GM19025 (cell line): Measurements from ENCODE around the gene SIM2.

Experiments used
- ATAC-seq: cut with Tn5 transposase; IDR thresholded peaks from one replicate; pipeline ENCODE4 v1.9.1; 2021; ENCODE audit warnings: mild to moderate bottlenecking, low read depth, moderate library complexity; ENCODE audit not compliant: unreplicated experiment

SIM2 gene

DNA sequence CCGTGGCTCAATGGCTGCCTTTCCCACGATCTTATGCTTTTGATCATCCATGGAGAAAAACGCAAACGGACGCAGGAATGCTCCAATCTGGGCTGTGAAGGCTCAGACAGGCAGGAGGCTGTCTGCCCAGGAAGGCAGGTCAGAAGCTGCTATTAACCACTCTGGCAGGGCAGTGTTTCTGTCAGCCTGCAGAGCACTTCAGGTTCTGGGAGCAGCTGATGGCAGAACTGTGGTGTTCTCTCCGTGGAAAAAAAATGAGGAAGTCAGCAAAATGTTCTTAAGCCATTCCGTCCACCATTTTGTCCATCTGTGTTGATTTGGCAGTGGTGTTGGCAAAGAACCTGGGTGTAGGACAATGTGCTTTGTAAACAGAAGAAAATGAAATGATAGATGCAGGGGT lies 91.7 kb downstream of the SIM2 start:
- no peak for ATAC-seq

DNA sequence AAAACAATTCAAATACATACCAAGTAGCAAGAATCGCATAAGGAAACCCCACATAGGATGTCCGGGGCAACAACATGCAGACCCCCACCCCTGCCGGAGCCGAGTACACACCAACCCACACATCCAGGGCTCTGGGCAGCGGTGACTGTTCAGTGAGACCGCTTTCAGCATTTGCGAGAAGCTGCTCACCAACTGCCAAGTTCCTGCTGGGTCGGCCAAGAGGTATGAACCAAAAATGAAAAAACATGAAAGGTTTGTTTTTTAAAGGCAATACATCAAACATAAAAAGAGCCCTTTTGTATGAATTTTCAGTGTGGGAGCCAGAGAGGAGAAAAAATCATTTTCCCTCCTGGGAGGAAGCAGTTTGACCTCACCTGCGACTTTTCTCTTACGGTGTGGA lies 92.3 kb downstream of the SIM2 start:
- no peak for ATAC-seq

DNA sequence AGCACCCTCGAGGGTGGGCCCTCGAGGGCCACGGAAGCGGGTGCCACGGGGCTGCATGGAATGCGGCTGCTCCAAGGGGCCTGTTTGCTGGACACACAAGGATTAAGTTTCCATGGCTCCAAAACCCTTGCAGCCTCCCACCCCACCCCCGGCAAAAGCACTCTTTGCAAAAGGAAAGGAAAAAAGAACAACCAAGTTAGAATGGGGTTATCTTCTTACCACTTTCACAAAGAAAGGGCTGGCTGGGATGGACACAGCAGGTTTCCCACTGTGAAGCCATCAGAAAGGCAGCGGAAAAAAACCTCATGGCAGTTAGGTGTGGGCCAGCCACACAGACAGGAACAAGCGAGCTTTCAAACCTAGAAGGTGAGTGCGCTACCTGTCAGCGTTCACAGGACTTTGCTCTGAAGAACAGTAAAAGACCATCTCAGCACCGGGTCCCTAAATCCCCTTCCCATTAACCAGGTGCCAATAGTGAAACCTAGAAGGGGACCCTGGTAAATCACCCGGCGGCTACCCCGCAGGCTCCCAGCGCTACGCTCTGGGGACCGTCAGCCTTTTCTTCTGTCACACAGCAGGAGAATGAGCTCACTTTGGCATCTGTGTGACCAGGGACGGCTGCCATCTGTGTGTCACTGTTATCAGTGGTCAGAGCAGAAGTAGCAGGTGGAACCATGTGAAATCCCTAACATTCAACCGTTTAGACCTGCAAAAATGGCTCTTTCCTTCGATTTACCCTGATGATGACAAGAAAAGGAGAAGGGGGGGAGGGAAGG lies 93.0 kb downstream of the SIM2 start:
- no peak for ATAC-seq

DNA sequence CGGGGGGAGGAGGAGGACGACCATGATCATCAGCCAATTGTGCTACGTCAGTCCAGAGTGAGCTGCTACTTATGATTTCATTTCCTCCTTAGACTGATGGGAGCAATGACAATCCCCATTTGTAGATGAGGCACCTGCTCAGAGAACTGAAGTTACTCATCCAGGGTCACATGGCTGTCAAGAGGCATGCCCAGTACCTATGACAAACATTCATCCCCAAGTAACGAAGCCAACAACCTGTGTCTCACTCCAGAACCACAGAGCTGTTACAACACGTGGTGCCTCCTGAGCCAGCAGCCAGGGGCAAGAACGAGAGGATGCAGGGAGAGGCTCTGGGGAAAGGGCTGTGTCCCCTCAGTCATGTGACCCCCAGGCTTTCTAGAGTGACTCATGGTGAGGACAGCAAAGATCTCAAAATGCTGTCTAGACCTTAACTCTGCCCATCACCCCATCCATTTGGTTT lies 93.6 kb downstream of the SIM2 start:
- ATAC-seq, result no peak

DNA sequence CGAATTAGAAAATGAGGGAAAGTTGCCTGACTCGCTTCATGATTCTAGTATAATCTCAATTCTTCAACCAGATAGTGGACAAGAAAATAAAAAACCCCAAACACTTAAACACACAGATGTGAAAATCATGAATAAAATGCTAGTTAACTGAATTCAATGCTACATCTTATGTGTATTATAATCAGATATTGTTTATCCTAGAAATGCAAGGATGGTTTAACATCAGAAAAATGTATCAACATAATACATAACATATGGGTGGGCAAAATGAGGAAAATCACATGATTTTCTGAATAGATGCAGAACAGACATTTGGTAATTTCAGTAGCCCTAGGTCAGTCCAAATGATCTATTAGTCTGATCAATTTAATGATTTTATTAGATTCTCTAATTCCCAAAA lies 97.2 kb downstream of the SIM2 start:
- no peak for ATAC-seq

DNA sequence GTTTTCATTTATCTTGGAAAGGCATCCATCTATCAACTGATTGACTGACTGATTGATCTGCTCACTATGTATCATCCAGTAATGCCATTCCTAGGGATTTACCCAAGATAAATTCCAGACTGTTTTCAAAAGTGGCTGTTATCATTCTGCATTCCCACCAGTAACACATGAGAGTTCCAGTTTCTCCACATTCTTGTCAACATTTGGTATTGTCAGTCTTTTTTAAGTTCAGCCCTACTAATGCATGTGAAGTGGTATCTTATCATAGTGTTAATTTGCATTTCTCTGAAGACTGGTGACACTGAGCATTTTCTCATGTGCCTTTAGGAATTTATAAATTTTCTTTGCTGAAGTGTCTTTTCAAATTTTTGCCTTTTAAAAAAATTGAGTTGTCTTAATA lies 99.6 kb downstream of the SIM2 start:
- ATAC-seq, result no peak
